ENCODE data around the gene RHEB. TPM values are rescaled to one million over a fixed set of nuclear protein-coding genes. Genes with fewer than 3 reads are reported as not detected.

The RHEB gene
- total RNA-seq, 2 experiments from 2014 or later: 82.8 to 85.1 TPM

DNA sequence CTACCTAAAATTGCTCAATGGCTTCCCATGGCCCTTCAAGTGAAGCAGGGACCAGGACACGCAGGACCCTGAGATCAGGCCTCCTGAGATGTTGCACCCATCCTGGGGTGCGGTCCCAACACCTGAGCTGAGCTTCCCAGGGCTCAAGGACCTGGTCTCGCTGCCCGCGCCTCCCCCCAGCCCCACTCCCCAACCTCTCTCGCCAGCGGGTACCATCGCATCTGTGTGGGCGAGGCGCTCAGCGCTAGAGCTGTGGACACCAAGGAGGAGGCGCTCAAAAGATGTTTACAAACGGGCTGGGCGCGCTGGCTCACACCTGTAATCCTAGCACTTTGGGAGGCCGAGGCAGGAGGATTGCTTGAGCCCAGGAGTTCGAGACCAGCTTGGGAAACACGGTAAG lies 72.4 kb downstream of the RHEB start:
- ChIA-PET CTCF (interaction anchor here (0.5 to 6.6 kb wide), 13 partner anchors 11 to 186 kb away, joined by 3 to 184 read pairs (median 15); partner anchors contain the start of gene RHEB), POLR2A (interaction anchor here (1.5 to 2.9 kb wide), 2 partner anchors 8 to 79 kb away, joined by 4 to 13 read pairs; no protein-coding TSS in a partner anchor)
- Mint-ChIP-seq H3K9me3 (no peaks in the 10 kb centered on the region), H3K4me1 (peaks cover 11% of the 10 kb centered on the region), H3K27ac (no peak overlapping the region), H3K36me3 (ENCODE audit: low read depth) (no peaks in the 10 kb centered on the region), H3K27me3 (peaks cover 21% of the 10 kb centered on the region), H3K4me3 (no peak overlapping the region)
- no peak for DNase-seq

DNA sequence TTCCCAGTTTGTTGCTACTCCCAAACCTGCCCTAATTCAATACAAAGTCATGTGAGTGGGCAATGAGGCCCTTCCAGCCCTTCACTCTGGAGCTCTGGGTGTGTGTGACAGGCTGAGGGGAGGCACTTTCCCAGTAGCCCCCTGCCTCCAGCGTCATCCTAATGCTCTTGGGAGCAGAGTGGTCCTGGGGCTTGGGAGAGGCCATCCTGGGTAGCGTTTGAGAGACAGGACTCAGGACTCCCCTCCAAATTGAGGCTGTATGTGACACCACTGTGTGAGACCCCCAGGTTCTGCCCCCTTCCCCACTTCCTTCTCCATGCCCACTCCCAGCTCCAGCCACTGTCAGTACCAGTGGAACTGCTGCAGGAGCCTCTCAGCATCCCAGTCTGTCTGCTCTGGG lies 73.3 kb downstream of the RHEB start:
- Mint-ChIP-seq H3K4me3 (no peak overlapping the region), H3K27me3 (peaks cover 24% of the 10 kb centered on the region), H3K27ac (no peak overlapping the region), H3K4me1 (peaks cover 15% of the 10 kb centered on the region), H3K36me3 (ENCODE audit: low read depth) (no peaks in the 10 kb centered on the region), H3K9me3 (no peaks in the 10 kb centered on the region)
- ChIA-PET POLR2A (no interaction called here), CTCF (interaction anchor here (0.7 to 6.6 kb wide), 3 partner anchors 79 to 130 kb away, joined by 4 to 184 read pairs (median 64); no protein-coding TSS in a partner anchor)
- DNase-seq: no peak

DNA sequence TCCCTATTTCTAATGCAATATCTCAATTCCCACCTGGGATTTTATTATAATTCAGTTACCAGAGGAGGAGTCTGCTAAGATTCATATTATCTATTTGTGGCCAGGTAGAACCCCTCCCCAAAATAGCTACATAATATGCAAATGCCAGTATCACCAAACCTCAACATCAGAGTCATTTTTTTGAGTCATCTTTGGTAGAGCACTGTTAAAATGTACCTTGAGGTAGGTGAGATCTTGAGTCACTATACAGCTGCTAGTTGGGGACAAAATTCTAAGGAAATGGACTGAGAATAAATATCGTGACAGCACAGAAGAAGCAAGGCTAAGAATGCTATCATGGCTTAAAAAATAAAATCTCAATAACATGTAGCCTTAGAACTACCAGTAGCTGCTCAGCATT lies 75.1 kb downstream of the RHEB start:
- Mint-ChIP-seq H3K36me3 (ENCODE audit: low read depth) (no peaks in the 10 kb centered on the region), H3K27ac (no peak overlapping the region), H3K4me1 (peaks cover 21% of the 10 kb centered on the region), H3K9me3 (no peaks in the 10 kb centered on the region), H3K27me3 (peaks cover 21% of the 10 kb centered on the region), H3K4me3 (no peak overlapping the region)
- ChIA-PET CTCF (interaction anchor here (0.6 to 1.2 kb wide), 3 partner anchors 12 to 92 kb away, joined by 3 read pairs; no protein-coding TSS in a partner anchor), POLR2A (no interaction called here)
- DNase-seq: no peak

DNA sequence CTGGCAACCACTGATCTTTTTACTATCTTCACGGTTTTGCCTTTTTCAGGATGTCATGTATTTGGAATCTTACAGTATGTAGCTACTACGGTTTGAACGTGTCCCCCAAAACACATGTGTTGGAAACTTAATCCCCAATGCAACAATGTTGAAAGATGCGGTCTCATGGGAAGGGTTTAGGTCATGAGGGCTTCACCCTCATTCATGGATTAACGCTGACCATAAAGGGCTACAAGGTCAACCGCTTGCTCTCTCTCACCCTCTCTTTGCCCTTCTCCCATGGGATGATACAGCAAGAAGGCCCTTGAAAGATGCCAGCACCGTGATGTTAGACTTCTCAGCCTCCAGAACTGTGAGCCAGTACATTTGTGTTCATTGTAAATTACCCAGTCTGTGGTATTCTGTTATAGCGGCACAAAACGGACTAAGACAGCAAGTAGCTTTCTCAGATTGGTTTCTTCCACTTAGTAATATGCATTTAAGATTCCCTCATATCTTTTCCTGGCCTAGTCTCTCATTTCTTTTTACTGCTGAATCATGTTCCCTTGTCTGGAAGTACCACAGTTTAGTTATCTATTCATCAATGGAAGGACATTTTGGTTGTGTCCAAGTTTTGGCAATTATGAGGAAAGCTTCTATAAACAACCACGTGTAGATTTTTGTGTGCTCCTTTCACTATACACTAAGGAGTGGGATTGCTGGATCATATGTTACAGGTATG lies 76.8 kb downstream of the RHEB start:
- Mint-ChIP-seq H3K27ac (no peak overlapping the region), H3K36me3 (ENCODE audit: low read depth) (no peaks in the 10 kb centered on the region), H3K4me3 (no peak overlapping the region), H3K4me1 (peaks cover 13% of the 10 kb centered on the region), H3K27me3 (peaks cover 21% of the 10 kb centered on the region), H3K9me3 (no peaks in the 10 kb centered on the region)
- POLR2A ChIA-PET: no interaction called here
- no peak for DNase-seq
- CTCF ChIA-PET: interaction anchor here (0.6 to 1.7 kb wide), 5 partner anchors 18 to 330 kb away, joined by 3 to 6 read pairs (median 4); no protein-coding TSS in a partner anchor

DNA sequence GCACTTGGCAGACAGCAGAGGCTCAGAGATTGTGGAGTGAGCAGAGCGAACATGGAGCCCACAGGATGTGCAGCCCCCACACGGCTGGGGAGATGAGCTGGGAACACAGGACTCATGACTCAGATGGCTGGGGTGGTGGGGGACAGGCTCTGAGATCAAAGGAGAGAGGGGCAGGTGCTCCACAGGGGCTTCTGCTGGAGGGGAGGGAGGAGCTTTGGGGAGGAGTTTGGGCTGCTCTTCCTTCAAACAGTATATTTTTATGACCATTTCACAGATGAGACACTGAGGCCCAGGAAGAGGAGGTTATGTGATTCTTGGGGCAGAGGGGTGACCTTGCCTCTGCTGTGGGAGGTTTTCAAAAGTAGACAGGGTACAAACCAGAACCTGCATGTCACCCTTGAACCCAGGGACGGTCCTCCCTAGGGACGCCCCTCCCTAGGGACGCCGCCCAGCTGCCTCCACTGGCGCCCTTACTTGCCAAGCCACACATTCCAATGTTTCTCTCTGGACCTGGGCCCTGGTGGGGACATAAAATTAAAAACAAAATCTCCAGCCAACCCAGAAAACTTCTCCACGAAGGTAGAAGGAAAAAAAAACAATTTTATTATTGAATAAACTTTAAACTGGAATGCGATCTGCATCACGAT lies 78.8 kb downstream of the RHEB start:
- Mint-ChIP-seq H3K9me3 (no peaks in the 10 kb centered on the region), H3K4me1 (peaks cover 12% of the 10 kb centered on the region), H3K27me3 (peaks cover 17% of the 10 kb centered on the region), H3K36me3 (ENCODE audit: low read depth) (no peaks in the 10 kb centered on the region), H3K4me3 (no peak overlapping the region), H3K27ac (no peak overlapping the region)
- ChIA-PET POLR2A (interaction anchor here (1.6 kb wide), 1 partner anchor 11 kb away, joined by 4 read pairs; no protein-coding TSS in a partner anchor), CTCF (interaction anchor here (0.8 to 1.5 kb wide), 3 partner anchors 11 to 197 kb away, joined by 3 read pairs; no protein-coding TSS in a partner anchor)
- DNase-seq: no peak

DNA sequence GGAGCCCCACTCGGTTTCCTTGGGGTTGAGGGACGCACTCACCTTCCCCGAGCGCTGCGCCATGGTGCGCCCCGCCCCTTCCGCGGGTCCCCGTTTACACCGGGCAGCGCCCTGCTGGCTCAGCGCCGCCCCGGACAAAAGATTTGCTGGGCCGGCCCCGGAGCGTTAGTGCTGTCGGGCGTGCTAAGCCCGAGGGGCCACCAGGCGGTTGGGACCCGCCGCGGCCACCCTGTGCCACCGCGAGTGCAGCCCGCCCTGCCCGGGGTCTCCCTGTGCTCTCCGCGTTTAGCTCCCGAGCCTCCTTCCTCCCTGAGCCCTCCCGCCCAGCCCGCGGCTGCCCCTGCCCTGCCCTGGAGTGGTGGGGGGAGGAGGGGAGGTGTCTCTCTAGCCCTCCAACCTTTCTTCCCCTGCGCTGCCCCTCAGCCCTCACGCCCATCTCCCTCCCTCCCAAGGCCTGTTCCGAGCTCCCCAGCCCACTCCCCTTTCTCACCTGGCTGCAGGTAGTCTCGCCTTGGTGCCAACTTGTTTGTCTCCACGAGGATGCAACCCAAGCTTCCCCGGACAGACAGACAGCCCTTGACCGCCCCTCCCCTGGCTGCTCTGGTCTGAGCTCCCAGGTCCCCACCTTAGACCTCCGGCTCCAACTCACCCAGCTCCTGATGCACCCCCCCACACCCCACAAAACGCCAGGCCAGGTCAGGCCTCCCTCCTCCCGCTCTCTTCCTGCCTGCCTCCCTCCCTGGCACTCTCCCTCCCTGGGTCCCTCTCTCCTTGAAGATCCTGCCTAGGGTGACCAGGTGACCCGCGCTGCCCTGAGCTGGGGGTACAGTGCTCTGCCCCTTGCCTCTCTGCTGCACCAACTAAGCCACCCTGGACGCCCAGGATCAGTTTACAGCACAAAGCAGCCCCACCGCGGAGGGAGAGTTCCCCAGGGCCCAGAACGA lies 79.6 kb downstream of the RHEB start, which contains the start of gene CRYGN:
Gene CRYGN (minus strand): TSS at position 287 of the 944 bp plus-strand sequence. CDS start 224 bp downstream, at position 63.
- Mint-ChIP-seq H3K4me1 (peaks cover 12% of the 10 kb centered on the region), H3K36me3 (ENCODE audit: low read depth) (no peaks in the 10 kb centered on the region), H3K9me3 (no peaks in the 10 kb centered on the region), H3K27me3 (peaks cover 17% of the 10 kb centered on the region), H3K4me3 (no peak within 1 kb of the TSS), H3K27ac (no peak within 1 kb of the TSS)
- ChIA-PET CTCF (interaction anchor here (0.8 to 1.5 kb wide), 4 partner anchors 8 to 196 kb away, joined by 3 to 6 read pairs (median 3); no protein-coding TSS in a partner anchor), POLR2A (interaction anchor here (1.5 to 1.6 kb wide), 2 partner anchors 8 to 10 kb away, joined by 4 read pairs; no protein-coding TSS in a partner anchor)
- no peak for DNase-seq

DNA sequence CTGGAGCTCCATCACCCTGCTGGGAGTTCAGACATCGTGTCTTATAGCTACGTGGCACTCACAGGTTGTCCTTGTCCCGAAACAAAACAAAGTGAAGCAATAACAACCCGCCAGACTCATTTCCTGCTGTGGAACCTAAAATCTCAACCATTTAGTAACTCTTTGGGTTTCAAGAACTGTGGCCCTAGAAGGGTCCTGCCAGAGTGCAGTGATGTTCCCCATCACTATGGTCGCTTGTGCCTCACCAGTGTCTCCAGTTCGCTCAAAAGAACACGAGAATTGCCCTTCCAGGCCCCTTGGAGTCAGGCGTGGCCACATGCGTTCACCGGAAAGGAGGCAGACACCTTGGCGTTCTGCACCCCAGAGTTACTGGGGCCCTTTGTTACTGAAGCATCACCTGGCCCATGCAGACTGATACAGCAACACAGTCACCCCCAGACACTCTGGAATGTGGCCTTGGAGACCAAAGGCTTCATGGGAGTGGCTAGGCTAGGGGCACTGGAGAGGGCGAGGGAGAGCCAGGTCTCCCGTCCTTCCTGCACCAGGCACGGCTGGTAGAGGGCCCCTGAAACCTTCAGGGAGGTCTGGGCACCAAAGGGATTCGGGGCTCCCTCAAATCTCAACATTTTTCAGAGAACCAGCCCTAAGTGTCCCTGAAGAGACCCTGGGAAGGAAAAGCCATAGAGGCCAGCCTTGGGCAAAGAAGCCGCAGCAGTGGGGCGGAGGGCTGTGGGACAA lies 80.7 kb downstream of the RHEB start:
- no peaks in the 10 kb centered on the region for H3K9me3 Mint-ChIP-seq
- ChIA-PET CTCF (interaction anchor here (1.4 to 3.9 kb wide), 2 partner anchors 10 kb away, joined by 6 to 24 read pairs; no protein-coding TSS in a partner anchor), POLR2A (interaction anchor here (1.5 kb wide), 1 partner anchor 9 kb away, joined by 4 read pairs; no protein-coding TSS in a partner anchor)
- H3K4me1 Mint-ChIP-seq: peaks cover 12% of the 10 kb centered on the region
- H3K36me3 Mint-ChIP-seq (ENCODE audit: low read depth): no peaks in the 10 kb centered on the region
- DNase-seq: no peak
- no peak overlapping the region for H3K27ac Mint-ChIP-seq
- H3K27me3 Mint-ChIP-seq: peaks cover 17% of the 10 kb centered on the region
- H3K4me3 Mint-ChIP-seq: no peak overlapping the region

DNA sequence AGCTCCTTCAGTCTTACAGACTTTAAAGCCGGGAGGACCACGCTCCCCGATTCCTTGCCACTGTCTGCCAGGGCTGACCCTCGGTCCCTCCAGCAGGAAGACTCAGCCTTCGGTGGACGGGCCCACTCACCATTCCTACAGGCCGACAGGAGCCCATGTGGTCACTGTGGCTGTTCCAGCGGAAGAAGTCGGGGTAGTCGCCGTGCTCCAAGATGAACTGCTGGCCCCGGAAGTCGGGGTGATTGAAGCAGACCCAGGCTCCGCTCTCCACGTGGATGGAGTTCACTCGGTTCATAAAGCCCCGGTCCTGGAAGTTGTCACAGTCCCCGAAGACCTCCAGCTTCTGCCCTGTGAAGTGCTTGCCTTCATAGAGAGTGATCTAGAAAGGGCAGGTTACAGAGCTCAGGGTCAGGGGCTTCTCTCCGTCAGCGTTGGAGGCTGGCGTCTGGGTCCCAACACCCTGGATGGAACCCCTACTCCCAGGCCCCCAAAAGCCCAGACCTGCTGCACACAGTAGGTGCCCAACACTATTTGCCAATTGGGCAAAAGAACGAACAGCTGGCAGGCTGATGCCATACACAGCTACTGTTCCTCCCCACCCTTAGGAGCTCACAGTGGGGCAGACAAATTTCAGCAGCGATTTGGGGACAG lies 81.7 kb downstream of the RHEB start:
- no peaks in the 10 kb centered on the region for H3K36me3 Mint-ChIP-seq (ENCODE audit: low read depth)
- ChIA-PET POLR2A (interaction anchor here (1.5 kb wide), 1 partner anchor 10 kb away, joined by 4 read pairs; no protein-coding TSS in a partner anchor), CTCF (interaction anchor here (3.9 kb wide), 1 partner anchor 11 kb away, joined by 24 read pairs; no protein-coding TSS in a partner anchor)
- H3K9me3 Mint-ChIP-seq: no peaks in the 10 kb centered on the region
- H3K27ac Mint-ChIP-seq: no peak overlapping the region
- no peak overlapping the region for H3K4me3 Mint-ChIP-seq
- peaks cover 17% of the 10 kb centered on the region for H3K4me1 Mint-ChIP-seq
- H3K27me3 Mint-ChIP-seq: peaks cover 17% of the 10 kb centered on the region
- DNase-seq: no peak

DNA sequence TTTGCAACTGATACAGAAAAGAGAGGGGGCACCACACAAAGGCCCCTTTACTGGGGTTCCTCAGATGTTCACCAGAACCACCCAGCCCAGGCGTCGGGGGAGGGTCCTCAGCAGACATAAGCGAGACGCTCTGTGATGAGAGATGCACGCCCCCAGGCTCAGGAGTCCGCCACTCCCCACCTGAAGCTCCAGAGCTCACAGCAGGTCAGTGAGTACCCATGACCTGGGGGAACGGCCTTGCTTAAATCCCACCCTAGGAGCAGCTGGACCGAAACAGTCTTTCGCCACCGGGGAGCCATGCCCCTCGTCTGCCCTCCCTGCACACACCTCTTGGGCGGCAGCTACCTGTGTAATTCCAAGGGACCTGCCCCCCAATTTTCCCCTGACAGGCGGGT lies 82.5 kb downstream of the RHEB start:
- H3K4me3 Mint-ChIP-seq: no peak overlapping the region
- H3K27ac Mint-ChIP-seq: no peak overlapping the region
- H3K27me3 Mint-ChIP-seq: peaks cover 12% of the 10 kb centered on the region
- peaks cover 24% of the 10 kb centered on the region for H3K4me1 Mint-ChIP-seq
- ChIA-PET POLR2A (no interaction called here), CTCF (interaction anchor here (0.8 to 3.9 kb wide), 2 partner anchors 12 to 121 kb away, joined by 3 to 24 read pairs; no protein-coding TSS in a partner anchor)
- no peaks in the 10 kb centered on the region for H3K36me3 Mint-ChIP-seq (ENCODE audit: low read depth)
- no peak for DNase-seq
- no peaks in the 10 kb centered on the region for H3K9me3 Mint-ChIP-seq

DNA sequence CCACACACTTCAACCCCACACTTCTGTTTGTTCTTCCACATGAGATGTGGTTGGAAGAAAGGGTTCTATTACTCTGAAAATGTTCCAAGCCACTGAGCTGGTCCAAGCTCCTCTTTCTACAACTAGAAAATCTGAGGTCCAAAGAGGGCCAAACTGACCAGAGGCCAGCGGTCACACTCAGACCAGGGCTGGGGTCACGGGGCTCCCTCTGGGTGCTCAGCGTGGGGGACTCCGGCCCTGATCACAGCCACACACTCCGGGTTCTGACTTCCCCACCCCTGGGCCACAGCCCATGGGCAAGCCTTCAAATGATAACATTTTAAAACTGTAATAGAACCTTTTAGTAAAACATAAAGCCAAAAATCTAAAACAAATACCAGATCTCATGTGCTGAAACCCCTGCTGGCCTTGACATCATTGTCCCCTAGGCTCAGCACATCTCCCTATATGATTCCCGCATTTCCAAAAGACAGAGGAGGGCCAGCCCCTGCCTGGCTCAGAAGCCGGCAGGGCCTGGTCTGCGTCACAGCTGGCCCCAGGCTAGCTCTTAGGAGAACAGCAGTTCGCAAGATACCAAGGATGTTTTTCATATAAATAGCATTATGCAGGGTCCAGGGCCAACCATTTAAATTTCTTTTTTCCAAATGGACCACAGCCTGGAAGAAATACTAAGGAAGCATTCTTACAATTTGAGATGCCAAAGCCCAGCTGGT lies 83.1 kb downstream of the RHEB start:
- ChIA-PET POLR2A (no interaction called here), CTCF (interaction anchor here (0.8 to 3.9 kb wide), 2 partner anchors 12 to 121 kb away, joined by 3 to 24 read pairs; no protein-coding TSS in a partner anchor)
- H3K9me3 Mint-ChIP-seq: no peaks in the 10 kb centered on the region
- H3K36me3 Mint-ChIP-seq (ENCODE audit: low read depth): no peaks in the 10 kb centered on the region
- H3K4me3 Mint-ChIP-seq: no peak overlapping the region
- H3K27ac Mint-ChIP-seq: no peak overlapping the region
- H3K27me3 Mint-ChIP-seq: peaks cover 8% of the 10 kb centered on the region
- DNase-seq: no peak
- H3K4me1 Mint-ChIP-seq: peaks cover 23% of the 10 kb centered on the region

DNA sequence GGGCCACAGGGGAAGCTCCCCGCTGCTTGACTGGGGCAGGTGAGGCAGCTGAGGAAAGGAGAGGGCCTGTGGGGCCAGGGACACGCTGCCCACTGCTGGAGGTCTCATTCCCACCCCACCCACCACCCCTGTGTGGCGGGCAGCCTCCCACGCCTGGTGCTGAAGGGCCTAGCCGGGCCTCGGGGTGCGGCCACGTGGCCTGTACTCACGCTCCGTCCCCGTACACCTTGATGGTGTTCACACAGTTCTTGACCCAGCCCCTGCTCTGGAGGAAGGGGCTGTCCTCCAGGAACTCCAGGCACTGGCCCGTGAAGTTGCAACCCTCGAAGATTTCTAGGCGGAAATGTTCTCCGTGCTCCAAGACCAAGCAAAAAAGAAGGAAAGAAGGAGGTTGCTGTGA lies 83.7 kb downstream of the RHEB start:
- no peaks in the 10 kb centered on the region for H3K9me3 Mint-ChIP-seq
- no peaks in the 10 kb centered on the region for H3K36me3 Mint-ChIP-seq (ENCODE audit: low read depth)
- CTCF ChIA-PET: interaction anchor here (3.9 kb wide), 1 partner anchor 13 kb away, joined by 24 read pairs; no protein-coding TSS in a partner anchor
- POLR2A ChIA-PET: no interaction called here
- H3K27ac Mint-ChIP-seq: no peak overlapping the region
- DNase-seq: no peak
- H3K4me1 Mint-ChIP-seq: peaks cover 17% of the 10 kb centered on the region
- no peak overlapping the region for H3K4me3 Mint-ChIP-seq
- peaks cover 8% of the 10 kb centered on the region for H3K27me3 Mint-ChIP-seq
